Stimulated activated CD4-positive, alpha-beta T cell treated with anti-CD3 and anti-CD28 coated beads, Interleukin-12 subunit alpha, Interleukin-12 subunit beta, amount 100 ng/mL, for 24 hours (primary cell): ENCODE results near the gene ZNF512.
"Not testable (repeated sequence)": the region's sequence is repeated elsewhere in the genome, so short reads cannot be mapped to it uniquely, and the experiment has no call there.

Experiments used
- DNase-seq, 2 experiments: peaks; one replicate each; pipeline ENCODE4 v3.0.0-alpha.2; 2020; ENCODE audit warnings: low read depth in 2 of 2

ZNF512 gene, protein sequence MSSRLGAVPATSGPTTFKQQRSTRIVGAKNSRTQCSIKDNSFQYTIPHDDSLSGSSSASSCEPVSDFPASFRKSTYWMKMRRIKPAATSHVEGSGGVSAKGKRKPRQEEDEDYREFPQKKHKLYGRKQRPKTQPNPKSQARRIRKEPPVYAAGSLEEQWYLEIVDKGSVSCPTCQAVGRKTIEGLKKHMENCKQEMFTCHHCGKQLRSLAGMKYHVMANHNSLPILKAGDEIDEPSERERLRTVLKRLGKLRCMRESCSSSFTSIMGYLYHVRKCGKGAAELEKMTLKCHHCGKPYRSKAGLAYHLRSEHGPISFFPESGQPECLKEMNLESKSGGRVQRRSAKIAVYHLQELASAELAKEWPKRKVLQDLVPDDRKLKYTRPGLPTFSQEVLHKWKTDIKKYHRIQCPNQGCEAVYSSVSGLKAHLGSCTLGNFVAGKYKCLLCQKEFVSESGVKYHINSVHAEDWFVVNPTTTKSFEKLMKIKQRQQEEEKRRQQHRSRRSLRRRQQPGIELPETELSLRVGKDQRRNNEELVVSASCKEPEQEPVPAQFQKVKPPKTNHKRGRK

DNA sequence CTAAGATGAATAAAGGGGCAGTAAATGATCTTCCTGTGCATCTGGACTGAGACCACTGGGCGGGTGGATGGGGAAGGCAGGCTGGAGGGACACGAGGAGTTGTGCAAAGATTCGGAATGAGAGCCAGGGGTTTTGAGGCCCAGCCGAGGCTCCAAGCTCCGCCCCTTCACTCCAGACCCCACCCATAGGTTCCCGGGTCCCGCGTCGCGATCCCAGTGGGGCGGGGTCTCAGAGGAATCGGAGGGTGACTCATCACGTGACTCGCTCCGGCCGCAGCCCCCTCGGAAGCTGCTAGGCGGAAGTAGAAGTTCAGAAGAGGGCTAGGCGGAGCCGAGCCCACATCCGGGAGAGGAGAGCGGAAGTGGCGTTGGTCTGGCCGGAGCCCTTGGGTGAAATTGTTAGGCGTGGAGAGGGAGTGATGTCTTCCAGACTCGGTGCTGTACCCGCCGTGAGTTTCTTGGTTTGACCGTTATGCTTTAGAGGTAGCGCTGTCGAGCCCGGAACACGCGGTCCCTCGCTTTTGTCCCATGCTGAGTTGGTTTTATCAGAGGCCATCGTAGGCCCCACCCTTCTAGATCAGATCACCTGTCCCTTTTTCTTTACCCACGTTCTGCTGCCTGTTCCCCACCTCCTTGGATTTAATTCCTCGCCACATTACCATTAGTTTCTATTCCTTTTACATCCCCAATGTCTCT lies at the start of gene ZNF512:
Gene ZNF512 (plus strand): TSS at position 348 of the 695 bp plus-strand sequence. CDS start 71 bp downstream, at position 419.
- DNase-seq, result peak; percentile 70 to 77

DNA sequence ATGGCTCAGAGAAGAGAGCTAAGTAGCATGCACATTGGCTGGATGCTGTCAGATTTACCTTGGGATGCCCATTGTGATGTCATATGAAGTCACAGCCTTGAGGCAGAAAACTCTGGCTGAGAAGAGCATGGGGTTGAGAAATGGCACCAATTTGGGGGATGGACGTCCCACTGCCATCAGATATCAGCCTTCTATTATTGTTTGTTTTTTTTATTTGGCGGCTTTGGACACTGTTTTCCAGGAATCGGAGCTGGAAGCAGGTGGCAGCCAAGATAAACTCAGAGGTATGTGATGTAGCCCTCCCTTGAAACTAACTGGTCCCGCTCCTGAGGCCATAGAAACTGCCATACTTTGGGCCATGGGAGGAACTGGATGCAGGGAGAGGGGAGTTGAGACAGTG lies 45.6 kb upstream of the ZNF512 start:
- no peak for DNase-seq

DNA sequence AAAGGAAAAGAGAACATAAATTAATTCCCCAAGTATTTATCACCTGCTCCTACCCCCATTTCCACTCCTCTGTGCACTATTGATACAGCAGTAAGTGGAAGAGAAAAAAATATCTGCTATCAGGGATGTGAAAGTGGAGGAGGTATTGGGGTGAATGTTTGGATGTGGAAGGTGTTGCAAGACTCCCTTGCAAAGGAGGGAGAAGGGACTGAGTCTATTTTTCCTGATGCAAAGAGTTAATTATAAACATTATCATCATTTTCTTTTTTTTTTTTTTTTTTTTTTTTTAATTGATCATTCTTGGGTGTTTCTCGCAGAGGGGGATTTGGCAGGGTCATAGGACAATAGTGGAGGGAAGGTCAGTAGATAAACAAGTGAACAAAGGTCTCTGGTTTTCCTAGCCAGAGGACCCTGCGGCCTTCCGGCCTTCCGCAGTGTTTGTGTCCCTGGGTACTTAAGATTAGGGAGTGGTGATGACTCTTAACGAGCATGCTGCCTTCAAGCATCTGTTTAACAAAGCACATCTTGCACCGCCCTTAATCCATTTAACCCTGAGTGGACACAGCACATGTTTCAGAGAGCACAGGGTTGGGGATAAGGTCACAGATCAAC lies 43.9 kb upstream of the ZNF512 start:
- DNase-seq, result not testable (repeated sequence)

DNA sequence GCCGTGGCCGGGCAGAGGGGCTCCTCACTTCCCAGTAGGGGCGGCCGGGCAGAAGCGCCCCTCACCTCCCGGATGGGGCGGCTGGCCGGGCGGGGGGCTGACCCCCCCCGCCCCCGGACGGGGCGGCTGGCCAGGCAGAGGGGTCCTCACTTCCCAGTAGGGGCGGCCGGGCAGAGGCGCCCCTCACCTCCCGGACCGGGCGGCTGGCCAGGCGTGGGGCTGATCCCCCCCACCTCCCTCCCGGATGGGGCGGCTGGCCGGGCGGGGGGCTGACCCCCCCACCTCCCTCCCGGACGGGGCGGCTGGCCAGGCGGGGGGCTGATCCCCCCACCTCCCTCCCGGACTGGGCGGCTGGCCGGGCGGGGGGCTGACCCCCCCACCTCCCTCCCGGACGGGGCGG lies 43.2 kb upstream of the ZNF512 start:
- not testable (repeated sequence) for DNase-seq

DNA sequence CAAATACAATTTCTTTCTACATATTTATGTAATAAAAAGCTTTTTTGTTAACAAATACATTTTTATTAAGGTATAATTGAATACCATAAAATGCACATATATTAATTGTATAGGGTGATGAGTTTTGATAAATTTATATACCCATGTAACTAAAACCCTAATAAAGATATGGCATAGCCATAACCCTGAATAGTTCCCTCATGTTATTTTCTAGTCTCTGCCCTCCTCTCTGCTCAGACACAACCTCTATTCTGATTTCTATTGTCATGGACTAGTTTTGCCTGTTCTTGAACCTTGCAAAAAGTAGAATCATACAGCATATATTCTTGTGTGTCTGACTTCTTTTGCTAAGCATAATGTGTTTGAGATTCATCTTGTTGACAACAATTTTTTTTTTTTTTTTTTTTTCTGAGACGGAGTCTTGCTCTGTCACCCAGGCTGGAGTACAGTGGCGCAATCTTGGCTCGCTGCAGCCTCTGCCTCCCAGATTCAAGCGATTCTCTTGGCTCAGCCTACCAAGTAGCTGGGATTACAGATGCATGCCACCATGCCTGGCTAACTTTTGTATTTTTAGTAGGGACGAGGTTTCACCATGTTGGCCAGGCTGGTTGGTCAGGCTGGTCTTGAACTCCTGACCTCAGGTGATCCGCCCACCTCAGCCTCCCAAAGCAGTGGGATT lies 38.6 kb upstream of the ZNF512 start:
- DNase-seq, result no peak

DNA sequence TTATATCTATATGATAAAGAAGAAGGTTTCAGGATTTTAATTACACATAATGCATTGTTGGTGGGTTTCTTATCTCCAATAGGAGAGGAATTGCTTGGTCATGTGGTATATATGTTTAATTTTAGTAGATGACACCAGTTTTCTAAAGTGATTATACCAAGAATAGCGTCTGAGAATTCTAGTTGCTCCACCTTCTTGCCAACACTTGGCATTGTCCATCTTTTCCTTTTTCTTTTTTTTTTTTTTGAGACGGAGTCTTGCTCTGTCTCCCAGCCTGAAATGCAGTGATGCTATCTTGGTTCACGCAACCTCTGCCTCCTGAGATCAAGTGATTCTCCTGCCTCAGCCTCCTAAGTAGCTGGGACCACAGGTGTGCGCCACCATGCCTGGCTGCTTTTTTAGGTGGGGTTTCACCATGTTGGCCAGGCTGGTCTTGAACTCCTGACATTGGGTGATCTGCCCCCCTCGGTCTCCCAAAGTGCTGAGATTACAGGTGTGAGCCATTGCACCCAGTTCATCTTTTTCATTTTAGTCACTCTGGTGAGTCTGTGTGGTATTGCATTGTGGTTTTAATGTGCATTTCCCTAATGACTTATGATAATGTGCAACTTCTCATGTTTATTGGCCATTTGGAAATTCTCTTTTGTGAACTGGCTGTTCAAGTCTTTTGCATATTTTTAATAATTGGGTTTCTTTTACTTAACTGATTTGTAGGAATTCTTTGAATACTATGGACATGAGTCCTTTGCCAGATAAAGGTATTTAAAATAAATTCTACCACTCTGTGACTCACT lies 37.3 kb upstream of the ZNF512 start:
- no peak for DNase-seq

DNA sequence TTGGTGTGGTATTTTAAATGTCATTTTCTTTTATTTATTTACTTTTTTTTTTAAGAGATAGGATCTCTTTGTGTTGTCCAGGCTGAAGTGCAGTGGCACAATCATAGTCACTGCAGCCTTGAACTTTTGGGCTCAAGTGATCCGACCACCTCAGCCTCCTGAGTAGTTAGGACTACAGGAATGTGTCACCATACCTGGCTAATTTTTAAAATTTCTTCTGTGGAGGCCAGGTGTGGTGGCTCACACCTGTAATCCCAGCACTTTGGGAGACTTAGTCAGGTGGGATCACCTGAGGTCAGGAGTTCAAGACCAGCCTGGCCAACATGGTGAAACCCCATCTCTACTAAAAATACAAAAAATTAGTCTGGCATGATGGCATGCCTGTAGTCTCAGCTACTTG lies 33.5 kb upstream of the ZNF512 start:
- no peak for DNase-seq

DNA sequence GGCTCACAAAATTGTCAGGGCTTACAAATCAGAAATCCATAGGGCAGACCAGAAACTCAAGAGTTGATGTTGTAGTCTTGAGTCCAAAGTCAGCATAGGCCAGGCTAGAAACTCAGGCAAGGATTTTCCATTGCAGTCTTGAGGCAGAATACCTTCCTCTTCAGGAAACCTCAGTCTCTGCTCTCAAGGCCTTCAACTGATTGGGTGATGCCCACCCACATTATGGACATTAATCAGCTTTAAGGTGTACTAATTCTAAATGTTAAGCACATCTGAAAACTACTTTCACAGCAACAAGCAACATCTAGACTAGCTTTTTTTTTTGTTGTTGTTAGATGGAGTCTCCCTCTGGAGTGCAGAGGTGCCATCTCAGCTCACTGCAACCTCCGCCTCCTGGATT lies 31.3 kb upstream of the ZNF512 start:
- DNase-seq, result no peak

DNA sequence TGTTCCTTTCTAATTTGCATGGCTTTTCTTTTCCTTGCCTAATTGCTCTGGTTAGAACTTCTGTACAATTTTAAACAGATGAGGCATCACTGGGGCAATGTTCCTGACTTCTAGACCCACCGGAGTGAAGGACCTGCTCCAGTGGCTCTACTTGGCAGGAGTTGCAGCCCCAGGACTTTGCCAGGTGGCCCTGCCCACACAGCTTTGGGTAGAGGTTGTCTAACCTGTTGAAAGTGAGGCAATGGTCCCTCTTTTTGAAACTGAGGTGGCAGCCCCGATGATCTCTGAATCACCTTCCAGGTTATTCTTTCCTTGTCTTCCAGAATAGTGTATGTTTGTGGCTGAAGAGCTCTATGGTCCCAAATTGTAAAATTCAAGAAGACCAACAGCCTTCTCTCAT lies 29.9 kb upstream of the ZNF512 start:
- DNase-seq, result no peak

DNA sequence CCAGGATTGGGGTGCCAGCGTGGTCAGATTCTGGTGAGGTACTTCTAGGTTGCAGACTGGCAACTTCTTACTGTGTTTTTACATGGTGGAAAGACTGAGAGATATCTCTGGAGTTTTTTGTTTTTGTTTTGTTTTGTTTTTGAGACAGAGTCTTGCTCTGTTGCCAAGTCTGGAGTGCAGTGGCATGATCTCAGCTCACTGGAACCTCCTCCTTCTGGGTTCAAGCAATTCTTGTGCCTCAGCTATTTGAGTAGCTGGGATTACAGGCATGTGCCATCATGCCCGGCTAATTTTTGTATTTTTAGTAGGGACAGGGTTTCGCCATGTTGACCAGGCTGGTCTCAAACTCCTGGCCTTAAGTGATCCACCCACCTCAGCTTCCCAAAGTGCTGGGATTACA lies 28.4 kb upstream of the ZNF512 start:
- not testable (repeated sequence) for DNase-seq

DNA sequence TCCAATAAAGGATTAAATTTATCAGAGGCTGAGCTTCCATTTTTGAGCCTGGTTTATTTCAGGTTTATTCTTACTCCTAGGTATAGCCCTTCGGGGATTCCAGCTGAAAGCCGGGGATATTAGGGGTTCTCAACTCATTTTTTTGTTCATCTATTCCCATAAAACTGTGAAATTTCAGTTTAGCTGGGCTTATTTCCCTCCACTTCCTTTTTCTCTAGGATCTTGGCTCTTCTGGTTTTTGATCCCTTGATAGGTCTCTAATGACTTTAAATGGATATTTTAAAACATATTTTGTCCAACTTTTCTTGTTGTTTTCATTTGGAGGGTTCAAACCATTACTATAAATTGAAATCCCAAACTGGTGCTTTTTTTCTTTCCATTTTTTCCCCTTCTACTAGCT lies 23.6 kb upstream of the ZNF512 start:
- no peak for DNase-seq

DNA sequence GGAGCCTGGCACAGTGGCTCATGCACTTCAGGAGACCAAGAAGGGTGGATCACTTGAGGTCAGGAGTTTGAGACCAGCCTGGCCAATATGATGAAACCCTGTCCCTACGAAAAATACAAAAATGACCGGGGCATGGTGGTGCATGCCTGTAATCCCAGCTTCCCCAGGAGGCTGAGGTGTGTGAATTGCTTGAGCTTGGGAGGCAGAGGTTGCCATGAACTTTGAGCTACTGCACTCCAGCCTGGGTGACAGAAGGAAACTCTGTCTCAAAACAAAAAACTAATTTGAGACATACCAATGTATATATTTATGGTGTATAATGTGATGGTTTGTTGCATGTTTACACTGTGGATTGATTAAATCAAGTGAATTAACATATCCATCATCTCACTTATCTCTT lies 21.8 kb upstream of the ZNF512 start:
- DNase-seq, result no peak

DNA sequence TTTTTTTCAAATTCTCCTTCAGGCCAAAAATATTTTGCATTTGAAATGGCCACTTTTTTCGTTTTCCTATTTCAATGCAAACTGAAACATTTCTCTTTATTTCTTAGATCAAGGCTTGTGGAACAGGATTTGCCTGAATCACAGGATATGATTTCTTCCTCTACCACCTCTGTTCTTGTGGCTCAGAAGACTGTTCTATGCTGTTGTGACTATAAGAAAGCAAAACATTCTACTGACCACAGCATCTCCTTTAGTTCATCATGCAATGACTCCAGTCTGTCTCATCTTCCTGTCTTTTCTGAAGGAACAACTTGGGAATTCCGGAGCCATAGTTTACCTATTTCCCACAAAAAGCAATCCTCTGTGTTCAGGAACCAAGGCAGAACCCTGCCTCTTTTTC lies 16.2 kb upstream of the ZNF512 start:
- no peak for DNase-seq

DNA sequence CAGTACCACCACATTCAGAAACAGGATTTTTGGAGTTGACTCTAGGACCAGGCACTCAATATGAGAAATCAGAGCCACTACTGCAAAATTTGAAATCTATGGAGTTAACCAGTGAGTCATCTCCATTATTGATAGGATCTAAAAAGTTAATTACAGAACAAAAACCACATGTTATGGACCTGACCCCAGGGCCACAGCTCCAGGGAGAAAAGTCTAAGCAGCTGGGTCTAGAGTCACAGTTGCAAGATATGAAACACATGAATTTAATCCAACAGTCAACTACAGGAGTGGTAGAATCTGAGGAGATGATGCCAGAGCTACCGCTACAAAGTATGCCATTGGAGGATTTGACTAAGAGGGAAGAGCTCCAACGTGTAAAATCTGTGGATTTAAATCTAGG lies 13.4 kb upstream of the ZNF512 start:
- DNase-seq, result no peak

DNA sequence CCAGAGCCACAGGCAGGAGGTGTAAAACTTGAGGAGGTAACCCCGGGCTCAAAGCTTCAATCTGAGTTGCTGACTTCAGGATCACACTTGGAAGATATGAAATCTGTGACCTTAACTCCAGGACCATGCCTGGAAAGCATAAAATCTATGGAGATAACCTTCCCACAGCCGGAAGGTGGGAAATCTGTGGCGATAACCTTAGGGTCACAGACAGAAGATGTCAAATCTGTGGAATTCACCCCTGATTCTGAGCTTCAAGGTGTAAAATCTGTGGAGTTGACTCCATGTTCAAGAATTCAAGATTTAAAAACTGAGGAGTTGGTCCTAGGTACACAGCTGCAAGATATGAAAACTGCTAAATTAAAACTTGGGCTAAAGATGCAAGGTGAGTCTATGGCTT lies 11.6 kb upstream of the ZNF512 start:
- no peak for DNase-seq

DNA sequence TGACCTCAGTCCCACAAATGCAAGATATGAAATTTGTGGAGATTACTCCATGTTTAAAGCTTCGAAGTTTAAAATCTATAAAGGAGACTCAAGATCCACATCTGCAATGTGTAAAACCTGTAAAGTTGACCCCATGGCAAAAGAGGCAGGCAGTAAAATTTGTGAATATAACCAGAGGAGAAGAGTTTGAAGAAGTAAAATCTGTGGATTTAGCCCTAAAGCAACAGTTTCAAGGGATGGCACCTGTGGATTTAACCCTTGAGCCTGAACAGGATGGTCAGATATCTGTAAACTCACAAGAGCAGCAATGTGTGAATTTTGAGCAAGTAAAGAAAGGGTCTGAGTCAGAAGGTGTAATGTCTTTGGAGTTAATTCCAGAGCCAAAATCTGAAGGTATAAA lies 11.2 kb upstream of the ZNF512 start:
- no peak for DNase-seq

DNA sequence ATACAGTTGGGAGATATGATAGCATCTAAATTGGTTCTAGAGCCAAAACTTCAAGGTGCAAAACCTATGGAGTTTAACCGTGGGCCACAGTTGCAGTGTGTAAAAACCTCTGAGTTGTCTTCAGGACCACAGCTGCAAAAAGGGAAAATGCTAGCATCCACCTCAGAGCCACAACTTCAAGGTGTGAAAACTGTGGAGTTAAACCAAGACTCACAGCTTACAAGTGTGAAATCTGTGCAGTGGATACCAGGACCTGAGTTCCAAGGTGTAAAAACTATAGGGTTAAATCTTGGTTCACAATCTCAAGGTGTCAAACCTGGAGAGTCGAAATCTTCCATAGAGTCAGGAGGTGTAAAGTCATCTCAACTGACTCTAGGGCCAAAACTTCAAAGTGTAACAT lies 10.4 kb upstream of the ZNF512 start:
- DNase-seq, result no peak

DNA sequence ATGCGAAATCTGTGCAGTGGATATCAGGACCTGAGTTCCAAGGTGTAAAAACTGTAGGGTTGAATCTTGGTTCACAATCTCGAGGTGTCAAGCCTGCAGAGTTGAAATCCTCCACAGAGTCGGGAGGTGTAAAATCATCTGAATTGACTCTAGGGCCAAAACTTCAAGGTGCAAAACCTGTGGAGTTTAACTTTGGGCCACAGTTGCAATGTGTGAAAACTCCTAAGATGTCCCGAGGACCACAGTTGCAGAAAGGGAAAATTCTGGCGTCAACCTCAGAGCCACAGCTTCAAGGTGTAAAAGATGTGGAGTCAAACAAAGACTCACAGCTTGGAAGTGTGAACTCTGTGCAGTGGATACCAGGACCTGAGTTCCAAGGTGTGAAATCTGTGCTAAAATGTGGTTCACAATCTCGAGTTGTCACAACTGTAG lies 9.8 kb upstream of the ZNF512 start:
- DNase-seq, result no peak

DNA sequence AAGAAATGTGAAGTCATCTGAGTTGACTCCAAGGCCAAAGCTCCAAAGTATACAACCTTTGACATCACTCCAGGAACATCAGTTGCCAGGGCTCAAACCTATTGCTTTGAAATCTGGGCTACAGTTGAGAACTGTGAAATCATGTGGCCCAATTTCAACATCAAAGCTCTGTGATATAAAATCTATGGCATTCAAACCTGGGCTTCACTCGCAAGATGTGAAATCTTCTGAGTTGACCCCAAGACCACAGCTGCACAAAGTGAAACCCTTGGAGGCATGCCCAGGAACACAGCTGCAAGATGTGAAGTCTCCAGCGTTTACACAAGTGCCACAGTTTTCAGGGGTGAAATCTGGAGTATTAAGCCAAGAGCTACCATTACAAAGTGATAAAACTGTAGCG lies 9.4 kb upstream of the ZNF512 start:
- no peak for DNase-seq

DNA sequence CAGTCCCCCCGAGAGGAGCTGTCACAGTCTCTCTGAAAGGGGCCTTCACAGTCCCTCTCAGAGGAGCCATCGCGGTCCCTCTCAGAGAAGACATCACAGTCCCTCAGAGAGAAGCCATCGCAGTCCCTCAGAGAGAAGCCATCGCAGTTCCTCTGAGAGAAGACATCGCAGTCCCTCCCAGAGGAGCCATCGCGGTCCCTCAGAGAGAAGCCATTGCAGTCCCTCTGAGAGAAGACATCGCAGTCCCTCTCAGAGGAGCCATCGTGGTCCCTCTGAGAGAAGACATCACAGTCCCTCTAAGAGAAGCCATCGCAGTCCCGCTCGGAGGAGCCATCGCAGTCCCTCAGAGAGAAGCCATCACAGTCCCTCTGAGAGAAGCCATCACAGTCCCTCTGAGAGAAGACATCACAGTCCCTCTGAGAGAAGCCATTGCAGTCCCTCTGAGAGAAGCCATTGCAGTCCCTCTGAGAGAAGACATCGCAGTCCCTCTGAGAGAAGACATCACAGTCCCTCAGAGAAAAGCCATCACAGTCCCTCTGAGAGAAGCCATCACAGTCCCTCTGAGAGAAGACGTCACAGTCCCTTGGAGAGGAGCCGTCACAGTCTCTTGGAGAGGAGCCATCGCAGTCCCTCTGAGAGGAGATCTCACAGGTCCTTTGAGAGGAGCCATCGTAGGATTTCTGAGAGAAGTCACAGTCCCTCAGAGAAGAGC lies 1.3 kb upstream of the ZNF512 start:
- DNase-seq, result no peak
